C1 segment of cervical spinal cord (tissue), 14 donors: ENCODE data around the gene LRP2.
A peak's percentile ranks its signal among the peaks of the same experiment; 100 is the strongest.
"Not testable (repeated sequence)": the region's sequence is repeated elsewhere in the genome, so short reads cannot be mapped to it uniquely, and the experiment has no call there.

Source experiments
- DNase-seq, 14 donors: peaks; one replicate each; lab custom pipeline; 2025; lab: John Stamatoyannopoulos, UW

The LRP2 gene

GRCh38 chr2:169362118-169362893 is at the start of gene LRP2:
LRP2 (minus strand) TSS chr2:169362534; CDS start chr2:169362399, 135 bp downstream.
- peak in 7 of 14 donors; percentile 12 to 64 (median 38) for DNase-seq

GRCh38 chr2:169406891-169407290 is 44.6 kb upstream of the LRP2 start:
- no peak for DNase-seq

- not testable (repeated sequence) for DNase-seq
Observed at GRCh38 chr2:169399491-169399890, 37.2 kb upstream of the LRP2 start.

GRCh38 chr2:169397697-169398096 is 35.4 kb upstream of the LRP2 start:
- DNase-seq, result peak in 1 of 14 donors; percentile 0

GRCh38 chr2:169395821-169396374 is 33.6 kb upstream of the LRP2 start:
- DNase-seq, result no peak

- no peak for DNase-seq
Observed at GRCh38 chr2:169393068-169393590, 30.8 kb upstream of the LRP2 start.

- DNase-seq, result no peak
Observed at GRCh38 chr2:169391236-169391635, 28.9 kb upstream of the LRP2 start.

GRCh38 chr2:169388161-169388560 is 25.8 kb upstream of the LRP2 start:
- DNase-seq, result no peak

- DNase-seq, result no peak
Observed at GRCh38 chr2:169386722-169387121, 24.4 kb upstream of the LRP2 start.

GRCh38 chr2:169384816-169385215 is 22.5 kb upstream of the LRP2 start:
- DNase-seq, result no peak

- DNase-seq, result no peak
Observed at GRCh38 chr2:169372561-169372960, 10.2 kb upstream of the LRP2 start.

- DNase-seq, result no peak
Observed at GRCh38 chr2:169366066-169366465, 3.7 kb upstream of the LRP2 start.

- DNase-seq, result no peak
Observed at GRCh38 chr2:169365029-169365480, 2.7 kb upstream of the LRP2 start.

- DNase-seq, result peak in 8 of 14 donors; percentile 6 to 58 (median 44)
Observed at GRCh38 chr2:169363560-169364150, 1.3 kb upstream of the LRP2 start.

GRCh38 chr2:169362894-169363559 is 693 bp upstream of the LRP2 start:
- DNase-seq, result peak in 1 of 14 donors; percentile 30

GRCh38 chr2:169361706-169362117 is 622 bp downstream of the LRP2 start:
- DNase-seq, result peak in 5 of 14 donors; percentile 29 to 64 (median 42)

GRCh38 chr2:169360984-169361705 is 1.2 kb downstream of the LRP2 start:
- DNase-seq, result peak in 4 of 14 donors; percentile 17 to 31 (median 26)

GRCh38 chr2:169358016-169358415 is 4.3 kb downstream of the LRP2 start:
- no peak for DNase-seq

- no peak for DNase-seq
Observed at GRCh38 chr2:169354244-169354643, 8.1 kb downstream of the LRP2 start.

GRCh38 chr2:169351725-169352124 is 10.6 kb downstream of the LRP2 start:
- DNase-seq, result no peak

GRCh38 chr2:169349535-169349934 is 12.8 kb downstream of the LRP2 start:
- no peak for DNase-seq
